ENCODE measurements around the gene HIRIP3.

The HIRIP3 gene

GRCh38 chr16:29995911-29996765 is 721 bp upstream of the HIRIP3 start, which contains the start of gene INO80E:
Gene INO80E (plus strand): TSS chr16:29996241. CDS start chr16:29996311, 70 bp downstream.
- peak; percentile 99 for DNase-seq

- no peak for DNase-seq
Observed at GRCh38 chr16:29994600-29995323, 655 bp downstream of the HIRIP3 start.

GRCh38 chr16:29993903-29994599 is 1.4 kb downstream of the HIRIP3 start:
- DNase-seq: no peak

DNA sequence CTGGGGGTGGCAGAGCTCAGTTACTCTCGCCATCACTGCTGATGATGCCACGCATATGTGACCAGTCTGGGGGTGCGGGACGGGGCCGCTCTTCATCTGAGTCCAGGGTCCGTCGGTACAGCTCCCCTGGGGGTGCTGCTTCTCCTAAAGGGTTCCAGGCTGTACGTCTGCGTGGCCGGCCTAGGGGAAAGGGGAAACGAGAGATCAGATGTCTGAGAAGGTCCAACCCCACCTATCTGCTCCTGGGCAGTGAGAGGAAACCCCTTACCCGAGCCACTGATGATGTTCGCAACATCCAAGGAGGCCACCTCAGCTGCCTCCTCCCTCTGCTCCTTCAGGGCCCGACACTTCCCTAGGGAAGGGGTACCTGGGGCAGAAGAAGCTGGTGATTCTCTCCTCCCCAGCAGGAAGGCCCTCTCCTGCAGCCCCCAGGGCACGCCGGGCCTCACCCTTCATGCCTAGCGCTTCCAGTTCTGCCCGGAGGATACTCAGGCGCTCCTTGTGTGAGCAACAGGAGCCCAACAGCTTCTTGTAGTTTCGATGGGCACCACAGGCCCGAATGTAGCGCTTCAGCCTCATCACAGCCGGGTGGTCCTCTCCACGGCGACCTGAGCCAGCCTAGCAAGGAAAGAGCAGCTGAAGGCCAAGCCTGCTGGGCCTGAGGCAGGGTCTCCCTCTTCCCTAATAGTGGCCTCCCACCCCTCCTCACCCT is 2.1 kb downstream of the HIRIP3 start:
- no peak for DNase-seq

DNA sequence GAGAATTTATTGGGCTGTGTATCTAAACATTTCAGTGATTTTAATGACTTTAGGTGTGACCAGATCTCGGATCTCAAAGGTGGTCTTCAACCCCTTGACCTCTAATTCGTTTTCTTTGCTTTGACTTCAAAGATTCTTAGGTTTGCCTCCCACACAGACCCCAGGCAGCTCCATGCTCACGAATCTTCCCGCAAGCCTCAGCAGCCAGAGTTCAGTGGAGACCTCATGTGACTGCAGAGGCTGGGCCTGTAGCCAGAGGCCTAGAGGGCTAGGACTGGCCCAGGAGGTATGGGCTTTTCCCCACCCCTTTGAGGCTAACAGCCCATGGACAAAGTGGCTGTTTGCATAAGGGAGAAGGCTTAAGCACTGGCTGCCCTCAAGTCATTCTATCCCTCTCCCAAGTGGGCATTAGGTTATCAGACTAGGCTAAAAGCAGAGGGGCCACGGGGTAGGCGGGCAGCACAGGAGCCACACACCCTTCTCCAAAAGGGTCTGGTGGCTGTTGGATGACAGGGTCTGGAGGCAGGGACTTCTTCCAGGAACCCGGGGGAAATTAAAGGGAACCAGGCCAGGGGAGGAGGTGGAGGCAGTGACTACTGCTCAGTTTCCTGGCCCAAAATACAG is 3.0 kb downstream of the HIRIP3 start:
- no peak for DNase-seq

- DNase-seq: no peak
Observed at GRCh38 chr16:29991571-29991904, 3.9 kb downstream of the HIRIP3 start.

DNA sequence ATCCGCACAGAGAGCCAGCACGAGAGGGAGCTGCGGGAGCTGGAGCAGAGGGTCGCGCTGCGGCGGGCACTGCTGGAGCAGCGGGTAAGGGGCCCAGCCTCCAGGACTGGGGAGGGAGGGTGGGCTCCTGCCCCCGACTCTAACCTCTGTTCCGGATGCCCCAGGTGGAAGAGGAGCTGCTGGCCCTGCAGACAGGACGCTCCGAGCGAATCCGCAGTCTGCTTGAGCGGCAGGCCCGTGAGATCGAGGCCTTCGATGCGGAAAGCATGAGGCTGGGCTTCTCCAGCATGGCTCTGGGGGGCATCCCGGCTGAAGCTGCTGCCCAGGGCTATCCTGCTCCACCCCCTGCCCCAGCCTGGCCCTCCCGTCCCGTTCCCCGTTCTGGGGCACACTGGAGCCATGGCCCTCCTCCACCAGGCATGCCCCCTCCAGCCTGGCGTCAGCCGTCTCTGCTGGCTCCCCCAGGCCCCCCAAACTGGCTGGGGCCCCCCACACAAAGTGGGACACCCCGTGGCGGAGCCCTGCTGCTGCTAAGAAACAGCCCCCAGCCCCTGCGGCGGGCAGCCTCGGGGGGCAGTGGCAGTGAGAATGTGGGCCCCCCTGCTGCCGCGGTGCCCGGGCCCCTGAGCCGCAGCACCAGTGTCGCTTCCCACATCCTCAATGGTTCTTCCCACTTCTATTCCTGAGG is 4.4 kb downstream of the HIRIP3 start:
- no peak for DNase-seq

DNA sequence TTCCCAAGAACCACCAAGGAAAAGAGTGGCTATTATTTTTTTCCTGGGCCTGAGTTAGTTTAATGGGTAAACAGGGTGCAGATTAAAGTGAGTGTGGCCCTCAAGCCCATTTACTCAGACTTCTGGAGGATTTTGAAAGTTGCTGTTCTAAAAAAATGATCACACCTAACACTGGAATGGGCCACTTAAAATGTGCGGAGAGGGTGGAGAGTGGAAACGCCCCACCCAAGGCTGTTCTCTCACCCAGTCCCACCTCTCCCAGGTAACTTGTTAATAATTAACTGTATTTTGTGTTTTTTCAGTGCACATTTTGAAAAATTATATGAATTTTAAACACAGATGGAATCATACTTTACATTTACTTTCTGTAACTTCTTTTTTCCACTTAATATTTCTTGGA is 5.4 kb downstream of the HIRIP3 start:
- DNase-seq: no peak

DNA sequence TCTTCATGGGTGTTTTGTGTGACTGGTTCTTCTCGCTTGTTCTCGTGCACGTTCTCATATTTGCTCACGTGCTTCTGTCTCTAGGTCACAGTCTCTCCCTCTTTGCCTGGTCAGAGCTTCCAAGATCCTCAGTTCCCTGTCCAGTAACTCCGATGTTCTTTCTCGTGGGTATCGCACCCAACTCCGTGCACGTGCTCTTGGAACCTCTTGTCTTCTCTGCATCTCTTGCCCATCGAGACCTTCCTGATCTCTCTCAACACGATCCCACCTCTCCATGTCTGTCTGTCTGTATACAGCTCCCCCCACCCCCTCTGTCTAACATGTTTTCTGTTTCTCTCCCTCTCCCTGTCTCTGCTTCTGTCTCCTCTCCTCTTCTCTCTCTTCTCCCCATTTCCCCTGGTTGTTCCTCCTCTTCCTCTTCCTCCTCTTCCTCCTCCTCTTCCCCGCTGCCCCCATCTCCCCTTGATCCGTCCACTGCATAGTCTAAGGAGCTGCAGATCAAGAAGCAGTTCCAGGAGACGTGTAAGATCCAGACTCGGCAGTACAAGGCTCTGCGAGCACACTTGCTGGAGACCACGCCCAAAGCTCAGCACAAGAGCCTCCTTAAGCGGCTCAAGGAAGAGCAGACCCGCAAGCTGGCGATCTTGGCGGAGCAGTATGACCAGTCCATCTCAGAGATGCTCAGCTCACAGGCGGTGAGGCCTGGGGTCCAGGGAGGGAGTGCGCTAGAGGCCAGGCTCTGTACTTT is 6.1 kb downstream of the HIRIP3 start:
- no peak for DNase-seq

GRCh38 chr16:29988346-29989075 is 6.9 kb downstream of the HIRIP3 start:
- no peak for DNase-seq

DNA sequence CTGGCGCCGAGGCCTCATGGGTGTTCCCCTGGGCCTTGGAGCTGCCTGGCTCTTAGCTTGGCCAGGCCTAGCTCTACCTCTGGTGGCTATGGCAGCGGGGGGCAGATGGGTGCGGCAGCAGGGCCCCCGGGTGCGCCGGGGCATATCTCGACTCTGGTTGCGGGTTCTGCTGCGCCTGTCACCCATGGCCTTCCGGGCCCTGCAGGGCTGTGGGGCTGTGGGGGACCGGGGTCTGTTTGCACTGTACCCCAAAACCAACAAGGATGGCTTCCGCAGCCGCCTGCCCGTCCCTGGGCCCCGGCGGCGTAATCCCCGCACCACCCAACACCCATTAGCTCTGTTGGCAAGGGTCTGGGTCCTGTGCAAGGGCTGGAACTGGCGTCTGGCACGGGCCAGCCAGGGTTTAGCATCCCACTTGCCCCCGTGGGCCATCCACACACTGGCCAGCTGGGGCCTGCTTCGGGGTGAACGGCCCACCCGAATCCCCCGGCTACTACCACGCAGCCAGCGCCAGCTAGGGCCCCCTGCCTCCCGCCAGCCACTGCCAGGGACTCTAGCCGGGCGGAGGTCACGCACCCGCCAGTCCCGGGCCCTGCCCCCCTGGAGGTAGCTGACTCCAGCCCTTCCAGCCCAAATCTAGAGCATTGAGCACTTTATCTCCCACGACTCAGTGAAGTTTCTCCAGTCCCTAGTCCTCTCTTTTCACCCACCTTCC is 7.9 kb downstream of the HIRIP3 start:
- no peak for DNase-seq

DNA sequence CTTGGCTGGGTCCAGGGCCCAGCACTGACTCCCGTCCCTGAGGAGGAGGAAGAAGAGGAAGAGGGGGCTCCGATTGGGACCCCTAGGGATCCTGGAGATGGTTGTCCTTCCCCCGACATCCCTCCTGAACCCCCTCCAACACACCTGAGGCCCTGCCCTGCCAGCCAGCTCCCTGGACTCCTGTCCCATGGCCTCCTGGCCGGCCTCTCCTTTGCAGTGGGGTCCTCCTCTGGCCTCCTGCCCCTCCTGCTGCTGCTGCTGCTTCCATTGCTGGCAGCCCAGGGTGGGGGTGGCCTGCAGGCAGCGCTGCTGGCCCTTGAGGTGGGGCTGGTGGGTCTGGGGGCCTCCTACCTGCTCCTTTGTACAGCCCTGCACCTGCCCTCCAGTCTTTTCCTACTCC is 8.5 kb downstream of the HIRIP3 start:
- DNase-seq: no peak

GRCh38 chr16:29986231-29986630 is 9.2 kb downstream of the HIRIP3 start:
- no peak for DNase-seq

- DNase-seq: no peak
Observed at GRCh38 chr16:29985271-29985811, 10.1 kb downstream of the HIRIP3 start.

DNA sequence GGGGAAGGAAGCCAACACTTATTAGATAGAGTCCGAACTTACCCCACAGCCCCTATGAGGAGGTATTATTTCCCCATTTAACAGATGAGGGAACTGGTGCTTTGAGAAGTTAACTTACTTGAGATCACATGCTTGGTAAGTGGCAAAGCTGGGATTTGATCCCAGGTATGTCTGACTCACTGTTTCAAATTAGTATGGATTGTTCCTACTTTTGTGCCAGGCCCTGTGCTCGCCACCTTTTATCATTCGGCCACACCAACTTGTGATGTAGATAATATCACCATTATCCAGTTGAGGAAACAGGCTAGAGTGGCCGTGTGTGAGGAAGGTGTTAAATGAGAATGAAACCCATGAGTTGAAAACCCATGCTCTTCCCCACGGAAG is 10.7 kb downstream of the HIRIP3 start:
- no peak for DNase-seq

GRCh38 chr16:29984137-29984763 is 11.2 kb downstream of the HIRIP3 start:
- no peak for DNase-seq

DNA sequence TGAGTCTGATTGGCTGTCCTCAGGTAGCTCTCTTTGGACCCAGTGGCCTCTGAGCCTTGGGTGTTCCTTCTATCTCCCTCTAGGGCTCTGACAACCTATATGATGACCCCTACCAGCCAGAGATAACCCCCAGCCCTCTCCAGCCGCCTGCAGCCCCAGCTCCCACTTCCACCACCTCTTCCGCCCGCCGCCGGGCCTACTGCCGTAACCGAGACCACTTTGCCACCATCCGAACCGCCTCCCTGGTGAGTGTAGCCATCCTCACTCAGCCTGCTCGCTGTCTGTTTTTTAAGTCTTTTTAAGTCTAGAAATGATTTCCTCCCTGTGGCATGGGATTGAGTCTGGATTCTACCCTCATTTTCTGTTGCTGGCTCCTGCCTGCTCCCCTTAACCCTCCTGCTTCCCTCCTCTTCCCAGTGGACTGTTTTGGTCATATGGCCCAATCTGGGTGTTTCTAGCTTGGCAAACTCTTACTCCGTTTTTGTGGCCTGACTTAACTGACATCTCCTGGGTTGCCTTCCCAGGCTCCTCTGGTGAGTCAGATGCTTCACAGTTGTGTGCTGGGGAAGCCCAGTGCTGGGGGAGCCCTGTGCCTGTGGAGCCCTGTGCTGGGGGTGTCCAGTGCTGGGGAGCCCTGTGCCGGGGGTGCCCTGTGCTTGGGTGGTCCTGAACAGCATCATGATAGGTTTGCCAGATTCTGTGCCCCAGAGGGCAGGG is 11.8 kb downstream of the HIRIP3 start:
- DNase-seq: no peak

Data from activated T-cell treated with anti-CD3 and anti-CD28 coated beads, Interleukin-2, amount 50 U/mL, for 1 hour (primary cell).